Measurements from ENCODE around the gene PEAR1.

- TF ChIP-seq CTCF (conservative IDR thresholded peaks at IDR 0.05; ENCODE audit: low read depth, low read length) (no peak), EZH2phosphoT487 (IDR thresholded peaks at IDR 0.05; ENCODE audit: borderline replicate concordance, low read length) (no peak)
Measured at GRCh38 chr1:156894001-156894400, 483 bp downstream of the PEAR1 start.
